ENCODE results near the gene STK4. TPM values are rescaled to one million over a fixed set of nuclear protein-coding genes. Genes with fewer than 3 reads are reported as not detected.

Gene STK4
- total RNA-seq, 1 experiment from 2014 or later: 52.7 TPM

DNA sequence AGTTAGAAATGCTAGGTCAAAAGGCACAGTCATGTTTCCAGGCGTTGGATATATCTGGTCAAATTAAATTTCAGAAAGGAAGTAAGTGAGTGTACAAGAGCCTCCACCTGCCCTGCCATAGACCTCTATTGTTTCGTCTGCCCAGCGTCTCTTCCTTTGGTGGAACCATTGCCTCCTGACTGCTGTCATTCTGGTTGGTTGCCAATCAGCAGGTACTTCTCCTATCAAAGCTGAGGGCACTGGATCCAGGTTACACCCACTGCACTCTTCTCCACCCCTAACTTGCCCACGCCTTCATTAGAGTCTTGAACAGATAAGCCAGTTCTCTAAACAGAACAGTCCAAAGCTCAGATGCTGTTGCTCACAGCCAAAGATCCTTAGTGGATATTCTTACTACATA, 151.3 kb downstream of the STK4 start:
- CTCF ChIA-PET: interaction anchor here (0.6 to 1.1 kb wide), 3 partner anchors 12 to 106 kb away, joined by 3 read pairs; no protein-coding TSS in a partner anchor
- no peaks in the 10 kb centered on the region for H3K36me3 ChIP-seq (ENCODE audit: insufficient read depth, low read length, poor library complexity, severe bottlenecking)
- DNase-seq (ENCODE audit: low spot score): no peak
- H3K27ac ChIP-seq (ENCODE audit: low read depth, low read length, poor library complexity, severe bottlenecking): no peak overlapping the region
- peaks cover 6% of the 10 kb centered on the region for H3K27me3 ChIP-seq (replicated peaks; ENCODE audit: insufficient read depth, low read depth, low read length, poor library complexity)
- no TSS peak for BruUV-seq (replicated peaks)
- H3K4me3 ChIP-seq (ENCODE audit: low read depth, low read length, poor library complexity, severe bottlenecking): no peak overlapping the region
- POLR2A ChIA-PET (ENCODE audit: low non-redundant PET): no interaction called here
- intact Hi-C loops (cut with micrococcal nuclease; ENCODE audit: unreplicated experiment): no loop called here
- H3K9me3 ChIP-seq (ENCODE audit: low read depth, low read length, poor library complexity, severe bottlenecking): no peaks in the 10 kb centered on the region
- TF ChIP-seq, protein P1, sequence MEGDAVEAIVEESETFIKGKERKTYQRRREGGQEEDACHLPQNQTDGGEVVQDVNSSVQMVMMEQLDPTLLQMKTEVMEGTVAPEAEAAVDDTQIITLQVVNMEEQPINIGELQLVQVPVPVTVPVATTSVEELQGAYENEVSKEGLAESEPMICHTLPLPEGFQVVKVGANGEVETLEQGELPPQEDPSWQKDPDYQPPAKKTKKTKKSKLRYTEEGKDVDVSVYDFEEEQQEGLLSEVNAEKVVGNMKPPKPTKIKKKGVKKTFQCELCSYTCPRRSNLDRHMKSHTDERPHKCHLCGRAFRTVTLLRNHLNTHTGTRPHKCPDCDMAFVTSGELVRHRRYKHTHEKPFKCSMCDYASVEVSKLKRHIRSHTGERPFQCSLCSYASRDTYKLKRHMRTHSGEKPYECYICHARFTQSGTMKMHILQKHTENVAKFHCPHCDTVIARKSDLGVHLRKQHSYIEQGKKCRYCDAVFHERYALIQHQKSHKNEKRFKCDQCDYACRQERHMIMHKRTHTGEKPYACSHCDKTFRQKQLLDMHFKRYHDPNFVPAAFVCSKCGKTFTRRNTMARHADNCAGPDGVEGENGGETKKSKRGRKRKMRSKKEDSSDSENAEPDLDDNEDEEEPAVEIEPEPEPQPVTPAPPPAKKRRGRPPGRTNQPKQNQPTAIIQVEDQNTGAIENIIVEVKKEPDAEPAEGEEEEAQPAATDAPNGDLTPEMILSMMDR (conservative IDR thresholded peaks at IDR 0.05; ENCODE audit: low read depth, low read length): no peak
- no peak for TF ChIP-seq EZH2 (IDR thresholded peaks at IDR 0.05; ENCODE audit: borderline replicate concordance, low read depth, low read length, poor library complexity, severe bottlenecking)
- H3K4me1 ChIP-seq (ENCODE audit: insufficient read depth, low read length, poor library complexity, severe bottlenecking): no peaks in the 10 kb centered on the region

DNA sequence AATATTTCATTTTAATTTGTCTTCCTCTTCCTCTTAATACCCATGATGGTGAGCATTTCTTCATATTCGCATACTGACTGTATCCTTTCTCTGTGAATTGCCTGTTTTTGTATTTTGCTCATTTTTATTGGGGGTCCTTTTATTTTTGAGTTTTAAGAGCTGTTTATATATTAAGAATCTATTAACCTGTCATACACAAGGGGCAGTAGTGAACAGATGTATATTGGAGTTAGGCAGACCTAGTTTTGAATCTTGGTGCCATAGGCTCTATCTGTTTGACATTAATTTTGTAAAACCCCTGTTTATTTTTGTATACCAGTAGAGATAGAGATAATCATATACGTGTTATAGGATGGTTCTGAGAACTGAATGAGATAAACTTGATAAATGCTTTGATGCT, 151.7 kb downstream of the STK4 start:
- no TSS peak for BruUV-seq (replicated peaks)
- CTCF ChIA-PET: interaction anchor here (0.6 to 1.1 kb wide), 3 partner anchors 13 to 106 kb away, joined by 3 read pairs; no protein-coding TSS in a partner anchor
- DNase-seq (ENCODE audit: low spot score): no peak
- no peaks in the 10 kb centered on the region for H3K4me1 ChIP-seq (ENCODE audit: insufficient read depth, low read length, poor library complexity, severe bottlenecking)
- no peak overlapping the region for H3K4me3 ChIP-seq (ENCODE audit: low read depth, low read length, poor library complexity, severe bottlenecking)
- POLR2A ChIA-PET (ENCODE audit: low non-redundant PET): no interaction called here
- TF ChIP-seq EZH2 (IDR thresholded peaks at IDR 0.05; ENCODE audit: borderline replicate concordance, low read depth, low read length, poor library complexity, severe bottlenecking): no peak
- TF ChIP-seq, protein P1 (conservative IDR thresholded peaks at IDR 0.05; ENCODE audit: low read depth, low read length): 0 out of 2 replicates have a peak, but pooled peaks have one; percentile 12
- H3K27ac ChIP-seq (ENCODE audit: low read depth, low read length, poor library complexity, severe bottlenecking): no peak overlapping the region
- H3K27me3 ChIP-seq (replicated peaks; ENCODE audit: insufficient read depth, low read depth, low read length, poor library complexity): peaks cover 6% of the 10 kb centered on the region
- no peaks in the 10 kb centered on the region for H3K9me3 ChIP-seq (ENCODE audit: low read depth, low read length, poor library complexity, severe bottlenecking)
- H3K36me3 ChIP-seq (ENCODE audit: insufficient read depth, low read length, poor library complexity, severe bottlenecking): no peaks in the 10 kb centered on the region
- intact Hi-C loops (cut with micrococcal nuclease; ENCODE audit: unreplicated experiment): no loop called here

DNA sequence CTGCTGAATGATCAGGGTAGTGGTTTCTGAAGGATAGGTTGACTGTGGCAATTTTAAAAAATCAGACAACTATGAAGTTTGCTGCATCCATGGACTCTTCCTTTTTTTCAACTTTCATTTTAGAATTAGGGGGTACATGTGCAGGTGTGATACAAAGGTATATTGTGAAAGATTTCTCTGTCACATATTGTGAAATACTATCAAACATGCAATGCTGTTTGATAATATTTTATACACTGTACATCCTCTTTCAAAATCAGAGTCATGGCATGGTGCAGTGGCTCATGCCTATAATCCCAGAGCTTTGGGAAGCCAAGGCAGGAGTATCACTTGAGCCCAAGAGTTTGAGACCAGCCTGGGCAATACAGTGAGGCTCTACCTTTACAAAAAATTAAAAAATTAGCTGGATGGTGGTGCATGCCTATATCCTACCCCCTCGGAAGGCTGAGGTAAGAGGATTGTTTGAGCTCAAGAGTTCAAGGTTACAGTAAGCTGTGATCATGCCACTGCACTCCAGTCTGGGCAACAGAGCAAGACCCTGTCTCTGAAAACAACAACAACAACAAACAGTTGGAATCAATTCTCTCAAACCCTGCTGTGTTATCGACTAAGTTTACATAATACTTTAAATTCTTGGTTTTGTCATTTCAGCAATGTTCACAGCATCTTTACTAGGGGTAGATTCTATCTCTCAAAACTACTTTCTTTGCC, 153.4 kb downstream of the STK4 start:
- Histone ChIP-seq H3K27ac (ENCODE audit: low read depth, low read length, poor library complexity, severe bottlenecking) (no peak overlapping the region), H3K4me3 (ENCODE audit: low read depth, low read length, poor library complexity, severe bottlenecking) (no peak overlapping the region), H3K36me3 (ENCODE audit: insufficient read depth, low read length, poor library complexity, severe bottlenecking) (no peaks in the 10 kb centered on the region), H3K27me3 (replicated peaks; ENCODE audit: insufficient read depth, low read depth, low read length, poor library complexity) (peaks cover 6% of the 10 kb centered on the region), H3K9me3 (ENCODE audit: low read depth, low read length, poor library complexity, severe bottlenecking) (no peaks in the 10 kb centered on the region), H3K4me1 (ENCODE audit: insufficient read depth, low read length, poor library complexity, severe bottlenecking) (no peaks in the 10 kb centered on the region)
- BruUV-seq (replicated peaks): no TSS peak
- ChIA-PET POLR2A (ENCODE audit: low non-redundant PET) (interaction anchor here (0.6 kb wide), 1 partner anchor 158 kb away, joined by 4 read pairs; no protein-coding TSS in a partner anchor), CTCF (interaction anchor here (0.6 kb wide), 1 partner anchor 171 kb away, joined by 3 read pairs; no protein-coding TSS in a partner anchor)
- DNase-seq (ENCODE audit: low spot score): no peak
- no peak for TF ChIP-seq EZH2 (IDR thresholded peaks at IDR 0.05; ENCODE audit: borderline replicate concordance, low read depth, low read length, poor library complexity, severe bottlenecking)
- TF ChIP-seq, protein P1 (conservative IDR thresholded peaks at IDR 0.05; ENCODE audit: low read depth, low read length): no peak
- intact Hi-C loops (cut with micrococcal nuclease; ENCODE audit: unreplicated experiment): no loop called here
